IMR-90 (cell line): ENCODE measurements around the gene ZNF362. TPM values are rescaled to one million over a fixed set of nuclear protein-coding genes. Genes with fewer than 3 reads are reported as not detected.

ENCODE experiments used
- ATAC-seq: fragments of 200-7000 bp; cut with Tn5 transposase; 2 replicates; pipeline ENCODE4 v1.9.1; 2020; ENCODE audit warnings: low read depth, mild to moderate bottlenecking, moderate library complexity
- BruUV-seq: library from RNA; stranded (reverse); fragments of 400-500 nt; replicated peaks from 2 replicates; lab custom pipeline; 2021; lab: Mats Ljungman, UMichigan
- CTCF ChIA-PET: fragments of 300-600 bp; formaldehyde crosslinking; extraction: SDS; loops from one replicate; lab custom pipeline; 2021; ENCODE audit warnings: antibody characterized with exemption; lab: Yijun Ruan, JAX
- POLR2A ChIA-PET: fragments of 300-600 bp; sonication (Branson Sonifier 250); formaldehyde crosslinking; loops from one replicate; lab custom pipeline; 2022; ENCODE audit warnings: antibody characterized with exemption; ENCODE audit not compliant: unreplicated experiment; lab: Charles Lee
- DNase-seq: peaks from one replicate; pipeline ENCODE4 v3.0.0; 2013
- H2AFZ ChIP-seq: replicated peaks from 2 replicates; pipeline ENCODE3; 2013; ENCODE audit warnings: low read length, mild to moderate bottlenecking; ENCODE audit not compliant: poor library complexity
- H2AK5ac ChIP-seq: 2 replicates; pipeline ENCODE4 v1.6.1; 2013; ENCODE audit warnings: low read depth, low read length, inconsistent platforms
- H2AK9ac ChIP-seq: replicated peaks from 2 replicates; pipeline ENCODE3; 2013; ENCODE audit warnings: mild to moderate bottlenecking, low read depth, low read length, moderate library complexity; ENCODE audit not compliant: poor library complexity
- H2BK120ac ChIP-seq: 2 replicates; pipeline ENCODE4 v1.6.1; 2013; ENCODE audit warnings: low read depth, low read length, inconsistent platforms
- H2BK15ac ChIP-seq: 3 replicates; pipeline ENCODE4 v1.6.1; 2013; ENCODE audit warnings: low read depth, low read length, inconsistent platforms
- H2BK20ac ChIP-seq: 2 replicates; pipeline ENCODE4 v1.6.1; 2013; ENCODE audit warnings: low read depth, mild to moderate bottlenecking, inconsistent platforms, low read length, moderate library complexity
- H2BK5ac ChIP-seq: 2 replicates; pipeline ENCODE4 v1.6.1; 2013; ENCODE audit warnings: mild to moderate bottlenecking, low read depth, low read length, inconsistent platforms; ENCODE audit not compliant: poor library complexity, severe bottlenecking
- H3K14ac ChIP-seq: replicated peaks from 2 replicates; pipeline ENCODE4 v1.6.1; 2013; ENCODE audit warnings: low read depth, low read length, inconsistent platforms
- H3K18ac ChIP-seq: 2 replicates; pipeline ENCODE4 v1.6.1; 2013; ENCODE audit warnings: low read depth, low read length, control low read depth
- H3K23ac ChIP-seq: 2 replicates; pipeline ENCODE4 v1.6.1; 2013; ENCODE audit warnings: low read depth, low read length, inconsistent platforms
- H3K27ac ChIP-seq: 2 replicates; pipeline ENCODE4 v1.5.1; 2013; ENCODE audit warnings: mild to moderate bottlenecking, control low read depth, low read length; ENCODE audit not compliant: insufficient read depth
- H3K27me3 ChIP-seq: 2 replicates; pipeline ENCODE4 v1.6.1; 2013; ENCODE audit warnings: low read length; ENCODE audit not compliant: control insufficient read depth, insufficient read depth
- H3K36me3 ChIP-seq: 2 replicates; pipeline ENCODE4 v1.6.1; 2013; ENCODE audit warnings: low read length, mixed read lengths; ENCODE audit not compliant: control insufficient read depth, insufficient read depth
- H3K4ac ChIP-seq: 2 replicates; pipeline ENCODE4 v1.6.1; 2013; ENCODE audit warnings: low read depth, low read length, inconsistent platforms
- H3K4me1 ChIP-seq: 2 replicates; pipeline ENCODE4 v1.6.1; 2013; ENCODE audit warnings: low read length, mixed read lengths; ENCODE audit not compliant: control insufficient read depth, insufficient read depth
- H3K4me2 ChIP-seq: 2 replicates; pipeline ENCODE4 v1.6.1; 2013; ENCODE audit warnings: low read depth, mild to moderate bottlenecking, control low read depth, low read length, moderate library complexity
- H3K4me3 ChIP-seq: 2 replicates; pipeline ENCODE4 v1.5.1; 2013; ENCODE audit warnings: low read depth, mild to moderate bottlenecking, control low read depth, low read length, moderate library complexity; ENCODE audit not compliant: insufficient read depth
- H3K56ac ChIP-seq: 2 replicates; pipeline ENCODE4 v1.6.1; 2013; ENCODE audit warnings: low read length, inconsistent platforms; ENCODE audit not compliant: insufficient read depth; ENCODE audit errors: extremely low read depth
- H3K79me1 ChIP-seq, 2 experiments: 2 replicates each; pipeline ENCODE4 v1.6.1; 2013; ENCODE audit warnings: low read length in 2 of 2, inconsistent platforms in 1 of 2, low read depth in 1 of 2
- H3K9ac ChIP-seq: 2 replicates; pipeline ENCODE4 v1.6.1; 2013; ENCODE audit warnings: low read depth, low read length, control low read depth
- H3K9me1 ChIP-seq: 2 replicates; pipeline ENCODE4 v1.6.1; 2013; ENCODE audit warnings: low read length, inconsistent platforms; ENCODE audit not compliant: insufficient read depth
- H3K9me3 ChIP-seq: 2 replicates; pipeline ENCODE4 v1.6.1; 2013; ENCODE audit warnings: low read length; ENCODE audit not compliant: control insufficient read depth, insufficient read depth
- H4K20me1 ChIP-seq: 2 replicates; pipeline ENCODE4 v1.6.1; 2013; ENCODE audit warnings: low read length, inconsistent platforms; ENCODE audit not compliant: insufficient read depth
- H4K5ac ChIP-seq: 2 replicates; pipeline ENCODE4 v1.6.1; 2013; ENCODE audit warnings: mild to moderate bottlenecking, low read depth, low read length, control low read depth
- H4K8ac ChIP-seq, 2 experiments: 2 replicates each; pipeline ENCODE4 v1.6.1; 2013; ENCODE audit warnings: low read depth in 2 of 2, low read length in 2 of 2, control low read depth in 1 of 2, inconsistent platforms in 1 of 2
- H4K91ac ChIP-seq: 2 replicates; pipeline ENCODE4 v1.6.1; 2013; ENCODE audit warnings: low read depth, low read length, inconsistent platforms; ENCODE audit not compliant: insufficient read depth
- CEBPB ChIP-seq: IDR thresholded peaks from 2 replicates; pipeline ENCODE4 v1.6.1; 2012; ENCODE audit warnings: low read depth, low read length, improper control_type of control experiment
- CHD1 ChIP-seq: IDR thresholded peaks from 2 replicates; pipeline ENCODE4 v1.6.1; 2012; ENCODE audit warnings: low read depth, low read length, improper control_type of control experiment
- ELK1 ChIP-seq: fragments of 150-350 bp; IDR thresholded peaks from 2 replicates; pipeline ENCODE4 v1.6.1; 2016; ENCODE audit warnings: low read depth, mild to moderate bottlenecking, low read length, moderate library complexity, borderline replicate concordance
- FOS ChIP-seq: fragments of 150-350 bp; IDR thresholded peaks from 2 replicates; pipeline ENCODE4 v1.6.1; 2016; ENCODE audit warnings: low read depth, low read length
- WGBS, 2 experiments: methylation state at CpG; one replicate each; pipeline versions ENCODE4 v1.1.5 to v1.1.7; 2013; ENCODE audit warnings: missing lambda C conversion rate in 2 of 2; ENCODE audit not compliant: insufficient read length in 1 of 2; ENCODE audit errors: extremely low coverage in 2 of 2; 5-methylcytosine and 5-hydroxymethylcytosine counted together
- dilution Hi-C: fragments of 300-500 bp; cut with HindIII; formaldehyde crosslinking; loops from one replicate; pipeline ENCODE4 v1.14.3; 2018; ENCODE audit warnings: low sequenced_read_pairs; ENCODE audit not compliant: unreplicated experiment
- in situ Hi-C: fragments of 300-500 bp; cut with MboI; formaldehyde crosslinking; loops from 3 replicates; pipeline ENCODE4 v1.14.3; 2019; ENCODE audit warnings: low sequenced_read_pairs, inconsistent platforms, mixed read lengths
- intact Hi-C: fragments of 100-400 bp; cut with micrococcal nuclease; formaldehyde crosslinking; loops from 2 replicates; pipeline ENCODE4 v1.10.0; 2022
- polyA plus RNA-seq, 3 experiments: library from polyadenylated mRNA; depleted of rRNA; stranded (reverse); fragments of >200 nt; gene quantifications; 2 replicates each; pipeline ENCODE4 v1.2.3, GENCODE V29; 2012; ENCODE audit warnings: low replicate concordance in 1 of 3
- total RNA-seq: library from RNA; depleted of rRNA; stranded (reverse); fragments of >200 nt; gene quantifications from 2 replicates; pipeline ENCODE4 v1.2.3, GENCODE V29; 2012

The ZNF362 gene
- total and polyA plus RNA-seq, 2 of the 4 experiments (the other 2 are of a cell fraction) = 5.7 to 12.9 TPM

GRCh38 chr1:33338440-33339211, 82.3 kb downstream of the ZNF362 start:
- intact Hi-C loops = no loop called here
- no TSS peak for BruUV-seq
- peak; percentile 87 for DNase-seq

More at GRCh38 chr1:33338440-33339211, 82.3 kb downstream of the ZNF362 start:
- H3K18ac ChIP-seq = peak overlapping the region; percentile 54
- peak overlapping the region; percentile 52 for H2AK5ac ChIP-seq
- dilution Hi-C loops = no loop called here
- peak overlapping the region; percentile 9 for H4K91ac ChIP-seq
- H3K56ac ChIP-seq = peak overlapping the region; percentile 28; the same call in 1 of the 2 replicates
- H3K36me3 ChIP-seq = peaks cover 29% of the 10 kb centered on the region
- in situ Hi-C loops = no loop called here
- peak overlapping the region; percentile 11 to 45; a peak in 2 of 4 replicates for H4K8ac ChIP-seq
- peaks cover 96% of the 10 kb centered on the region for H4K20me1 ChIP-seq
- CTCF ChIA-PET = interaction anchor here (0.8 to 1.4 kb wide), 5 partner anchors 9 to 132 kb away, joined by 3 to 4 read pairs (median 3); no protein-coding TSS in a partner anchor
- peaks cover 52% of the 10 kb centered on the region for H3K4me1 ChIP-seq
- no peak overlapping the region for H3K4me3 ChIP-seq
- H3K9me1 ChIP-seq = peaks cover 43% of the 10 kb centered on the region
- peak overlapping the region; percentile 78 for H2AK9ac ChIP-seq
- 8% methylated on average over 2 of the region's 14 CpGs; no CpG with 5 or more reads in 1 of the 2 experiments for WGBS, 2 experiments
- peak overlapping the region; percentile 24 for H3K9ac ChIP-seq
- peak overlapping the region; percentile 68 for H3K4ac ChIP-seq
- peak overlapping the region; percentile 17 for H4K5ac ChIP-seq
- peak overlapping the region; percentile 67 for H3K14ac ChIP-seq
- H2BK5ac ChIP-seq = peak overlapping the region; percentile 73
- H3K23ac ChIP-seq = peak overlapping the region; percentile 85; the same call in 1 of the 2 replicates
- POLR2A ChIA-PET = no interaction called here
- H3K79me1 ChIP-seq = peaks cover 0 to 62% of the 10 kb centered on the region in 2 experiments; a peak in 2 of 4 replicates
- H2BK20ac ChIP-seq = no peak overlapping the region; the same call in 1 of the 2 replicates
- no peak overlapping the region for H2AFZ ChIP-seq
- H3K27ac ChIP-seq = peak overlapping the region; percentile 84
- peak; percentile 19 for ATAC-seq
- peak overlapping the region; percentile 18; the same call in 2 of the 3 replicates for H2BK15ac ChIP-seq
- no peaks in the 10 kb centered on the region for H3K9me3 ChIP-seq
- TF ChIP-seq CHD1 (no peak), FOS (0 out of 2 replicates have a peak, but pooled peaks have one; percentile 5), ELK1 (no peak), CEBPB (peak; percentile 95)
- H2BK120ac ChIP-seq = 0 out of 2 replicates have a peak overlapping the region, but pooled peaks have one; percentile 1
- no peaks in the 10 kb centered on the region for H3K27me3 ChIP-seq
- H3K4me2 ChIP-seq = peak overlapping the region; percentile 60
